ENCODE data around the gene GALNT10.

DNA sequence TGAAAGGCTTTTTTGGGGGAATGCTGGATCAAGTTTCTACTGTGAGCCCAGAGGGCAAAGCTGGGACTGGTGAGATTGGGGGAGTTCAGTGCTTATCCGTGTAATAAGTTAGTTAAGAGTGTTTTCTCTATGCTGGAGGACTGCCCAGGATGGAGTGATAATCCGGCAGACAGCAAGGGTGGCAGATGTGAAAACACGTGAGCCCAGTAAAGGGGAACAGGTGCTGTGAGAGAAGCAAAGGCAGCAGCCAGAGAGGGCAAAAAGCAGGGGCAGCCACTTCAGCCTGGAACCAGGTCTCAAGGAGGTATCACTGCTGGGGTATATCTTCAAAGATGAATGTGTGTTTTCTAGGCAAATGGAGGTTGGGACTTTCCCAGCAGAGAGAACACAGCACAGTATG, 53.9 kb downstream of the GALNT10 start:
- TF ChIP-seq YY1 (IDR thresholded peaks at IDR 0.05; ENCODE audit: extremely low read depth, insufficient replicate concordance, low read depth, low read length) (no peak), JUND (IDR thresholded peaks at IDR 0.05) (no peak), POLR2A (IDR thresholded peaks at IDR 0.05; ENCODE audit: borderline replicate concordance, extremely low read depth, insufficient read depth, insufficient read length) (no peak), MAX (IDR thresholded peaks at IDR 0.05) (no peak), POLR2AphosphoS5 (IDR thresholded peaks at IDR 0.05; ENCODE audit: low read depth, low read length) (no peak), CEBPB (IDR thresholded peaks at IDR 0.05; ENCODE audit: low read depth) (no peak), EZH2 (IDR thresholded peaks at IDR 0.05) (no peak), FOSL1 (IDR thresholded peaks at IDR 0.05; ENCODE audit: low read depth) (no peak), SP1 (IDR thresholded peaks at IDR 0.05; ENCODE audit: low read depth) (no peak), EZH2phosphoT487 (IDR thresholded peaks at IDR 0.05; ENCODE audit: borderline replicate concordance) (no peak), ZNF274 (IDR thresholded peaks at IDR 0.05; ENCODE audit: low read depth, low read length) (no peak), ZFX (IDR thresholded peaks at IDR 0.05) (no peak), REST (IDR thresholded peaks at IDR 0.05; ENCODE audit: low read depth) (no peak)
- TF ChIP-seq, protein P1, sequence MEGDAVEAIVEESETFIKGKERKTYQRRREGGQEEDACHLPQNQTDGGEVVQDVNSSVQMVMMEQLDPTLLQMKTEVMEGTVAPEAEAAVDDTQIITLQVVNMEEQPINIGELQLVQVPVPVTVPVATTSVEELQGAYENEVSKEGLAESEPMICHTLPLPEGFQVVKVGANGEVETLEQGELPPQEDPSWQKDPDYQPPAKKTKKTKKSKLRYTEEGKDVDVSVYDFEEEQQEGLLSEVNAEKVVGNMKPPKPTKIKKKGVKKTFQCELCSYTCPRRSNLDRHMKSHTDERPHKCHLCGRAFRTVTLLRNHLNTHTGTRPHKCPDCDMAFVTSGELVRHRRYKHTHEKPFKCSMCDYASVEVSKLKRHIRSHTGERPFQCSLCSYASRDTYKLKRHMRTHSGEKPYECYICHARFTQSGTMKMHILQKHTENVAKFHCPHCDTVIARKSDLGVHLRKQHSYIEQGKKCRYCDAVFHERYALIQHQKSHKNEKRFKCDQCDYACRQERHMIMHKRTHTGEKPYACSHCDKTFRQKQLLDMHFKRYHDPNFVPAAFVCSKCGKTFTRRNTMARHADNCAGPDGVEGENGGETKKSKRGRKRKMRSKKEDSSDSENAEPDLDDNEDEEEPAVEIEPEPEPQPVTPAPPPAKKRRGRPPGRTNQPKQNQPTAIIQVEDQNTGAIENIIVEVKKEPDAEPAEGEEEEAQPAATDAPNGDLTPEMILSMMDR (IDR thresholded peaks at IDR 0.05 in 2 of 3, conservative IDR thresholded peaks at IDR 0.05 in 1 of 3; ENCODE audit: borderline replicate concordance in 1 of 3, insufficient read depth in 1 of 3, low read depth in 2 of 3, low read length in 2 of 3): no peak

Data from HCT116 (cell line).